ENCODE results near the gene ASB15.

Gene ASB15

DNA sequence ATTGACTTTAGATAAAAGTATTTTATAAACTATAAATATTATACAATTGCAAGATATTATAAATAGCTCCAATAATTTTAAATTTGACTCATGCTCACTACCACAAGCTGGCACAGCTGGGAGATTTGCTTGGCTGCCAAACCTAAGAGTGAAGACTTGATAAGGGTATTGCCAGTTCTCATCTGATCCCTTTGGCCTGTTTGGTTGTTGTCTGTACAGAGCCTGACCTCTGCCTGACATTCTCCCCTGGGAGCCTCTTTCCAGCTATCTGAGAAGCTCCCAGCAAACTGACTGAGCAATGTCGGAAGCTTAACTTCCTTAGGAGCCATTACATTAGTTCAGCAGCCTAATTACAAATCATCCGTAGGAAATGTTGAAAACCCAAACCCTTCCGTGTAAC, 43.9 kb downstream of the ASB15 start:
- H3K27me3 ChIP-seq (ENCODE audit: insufficient read depth, low read length, poor library complexity, severe bottlenecking): no peaks in the 10 kb centered on the region
- H3K79me2 ChIP-seq (ENCODE audit: insufficient read depth, low read length): no peaks in the 10 kb centered on the region
- H2AFZ ChIP-seq (ENCODE audit: low read length): no peak overlapping the region
- H3F3A ChIP-seq (ENCODE audit: low read depth): no peaks in the 10 kb centered on the region
- no peaks in the 10 kb centered on the region for H3K4me1 ChIP-seq (ENCODE audit: insufficient read depth, low read length, poor library complexity, severe bottlenecking)
- no peaks in the 10 kb centered on the region for H4K20me1 ChIP-seq (ENCODE audit: insufficient read depth, low read length, poor library complexity, severe bottlenecking)
- H3K4me2 ChIP-seq (ENCODE audit: low read depth, low read length, poor library complexity, severe bottlenecking): no peak overlapping the region
- H3K36me3 ChIP-seq (ENCODE audit: insufficient read depth, low read length): no peaks in the 10 kb centered on the region
- no peak overlapping the region for H3K9ac ChIP-seq (ENCODE audit: low read depth, low read length, poor library complexity, severe bottlenecking)
- no peaks in the 10 kb centered on the region for H3K9me3 ChIP-seq (ENCODE audit: insufficient read depth, low read depth, low read length)
- TF ChIP-seq EZH2phosphoT487 (IDR thresholded peaks at IDR 0.05; ENCODE audit: borderline replicate concordance): no peak
- TF ChIP-seq, protein P1, sequence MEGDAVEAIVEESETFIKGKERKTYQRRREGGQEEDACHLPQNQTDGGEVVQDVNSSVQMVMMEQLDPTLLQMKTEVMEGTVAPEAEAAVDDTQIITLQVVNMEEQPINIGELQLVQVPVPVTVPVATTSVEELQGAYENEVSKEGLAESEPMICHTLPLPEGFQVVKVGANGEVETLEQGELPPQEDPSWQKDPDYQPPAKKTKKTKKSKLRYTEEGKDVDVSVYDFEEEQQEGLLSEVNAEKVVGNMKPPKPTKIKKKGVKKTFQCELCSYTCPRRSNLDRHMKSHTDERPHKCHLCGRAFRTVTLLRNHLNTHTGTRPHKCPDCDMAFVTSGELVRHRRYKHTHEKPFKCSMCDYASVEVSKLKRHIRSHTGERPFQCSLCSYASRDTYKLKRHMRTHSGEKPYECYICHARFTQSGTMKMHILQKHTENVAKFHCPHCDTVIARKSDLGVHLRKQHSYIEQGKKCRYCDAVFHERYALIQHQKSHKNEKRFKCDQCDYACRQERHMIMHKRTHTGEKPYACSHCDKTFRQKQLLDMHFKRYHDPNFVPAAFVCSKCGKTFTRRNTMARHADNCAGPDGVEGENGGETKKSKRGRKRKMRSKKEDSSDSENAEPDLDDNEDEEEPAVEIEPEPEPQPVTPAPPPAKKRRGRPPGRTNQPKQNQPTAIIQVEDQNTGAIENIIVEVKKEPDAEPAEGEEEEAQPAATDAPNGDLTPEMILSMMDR (conservative IDR thresholded peaks at IDR 0.05; ENCODE audit: low read length): no peak
- no peaks in the 10 kb centered on the region for H3K9me2 ChIP-seq (replicated peaks; ENCODE audit: low read depth, low read length)
- H3K4me3 ChIP-seq (ENCODE audit: low read length, poor library complexity, severe bottlenecking): no peak overlapping the region

DNA sequence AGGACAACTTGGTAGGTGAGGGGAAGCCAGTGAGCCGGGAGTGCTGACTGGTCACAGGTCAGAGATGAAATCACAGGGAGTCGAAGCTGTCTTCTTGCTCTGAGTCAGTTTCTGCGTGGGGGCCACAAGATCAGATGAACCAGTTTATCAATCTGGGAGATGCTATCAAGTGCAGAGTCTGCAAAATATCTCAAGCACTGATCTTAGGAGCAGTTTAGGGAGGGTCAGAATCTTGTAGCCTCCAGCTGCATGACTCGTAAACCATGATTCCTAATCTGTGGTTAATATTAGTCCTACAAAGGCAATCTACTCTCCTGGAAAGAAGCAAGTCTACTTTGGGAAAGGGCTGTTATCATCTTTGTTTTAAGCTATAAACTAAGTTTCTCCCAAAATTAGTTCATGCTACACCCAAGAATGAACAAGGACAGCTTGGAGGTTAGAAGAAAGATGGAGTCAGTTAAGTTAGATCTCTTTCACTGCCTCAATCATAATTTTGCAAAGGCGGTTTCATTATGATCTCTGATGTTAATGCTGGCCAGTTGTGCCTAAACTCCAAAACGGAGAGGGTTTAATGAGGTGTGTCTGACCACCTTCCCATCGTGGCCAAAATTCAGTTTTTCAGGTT, 45.6 kb downstream of the ASB15 start:
- Histone ChIP-seq H3K27me3 (ENCODE audit: insufficient read depth, low read length, poor library complexity, severe bottlenecking) (no peaks in the 10 kb centered on the region), H2AFZ (ENCODE audit: low read length) (0 out of 2 replicates have a peak overlapping the region, but pooled peaks have one; percentile 21), H3K9me3 (ENCODE audit: insufficient read depth, low read depth, low read length) (no peaks in the 10 kb centered on the region), H3K4me1 (ENCODE audit: insufficient read depth, low read length, poor library complexity, severe bottlenecking) (no peaks in the 10 kb centered on the region), H3K9ac (ENCODE audit: low read depth, low read length, poor library complexity, severe bottlenecking) (no peak overlapping the region), H3F3A (ENCODE audit: low read depth) (no peaks in the 10 kb centered on the region), H3K4me3 (ENCODE audit: low read length, poor library complexity, severe bottlenecking) (no peak overlapping the region), H3K4me2 (ENCODE audit: low read depth, low read length, poor library complexity, severe bottlenecking) (no peak overlapping the region), H3K36me3 (ENCODE audit: insufficient read depth, low read length) (no peaks in the 10 kb centered on the region), H4K20me1 (ENCODE audit: insufficient read depth, low read length, poor library complexity, severe bottlenecking) (no peaks in the 10 kb centered on the region), H3K79me2 (ENCODE audit: insufficient read depth, low read length) (no peaks in the 10 kb centered on the region), H3K9me2 (replicated peaks; ENCODE audit: low read depth, low read length) (no peaks in the 10 kb centered on the region)
- TF ChIP-seq EZH2phosphoT487 (IDR thresholded peaks at IDR 0.05; ENCODE audit: borderline replicate concordance): no peak
- TF ChIP-seq, protein P1 (conservative IDR thresholded peaks at IDR 0.05; ENCODE audit: low read length): no peak

DNA sequence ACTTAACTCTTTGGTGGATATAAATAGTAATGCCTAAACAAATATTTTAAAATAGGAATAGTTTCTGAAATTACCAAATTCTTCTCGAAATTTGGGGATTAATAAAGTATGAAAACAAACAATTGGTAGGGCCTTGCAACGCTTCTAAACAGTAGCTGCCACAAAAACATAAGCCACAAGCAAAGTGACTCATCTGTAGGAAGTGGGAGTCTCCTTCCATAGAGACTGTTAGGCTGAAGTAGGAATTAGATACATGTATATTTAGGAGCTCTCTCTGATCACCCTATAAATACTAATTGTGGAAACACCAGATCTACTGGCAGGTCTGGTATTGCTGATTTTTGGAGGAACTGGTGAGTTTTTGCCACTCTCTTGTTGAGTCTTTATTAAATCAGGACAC, 48.3 kb downstream of the ASB15 start:
- Histone ChIP-seq H3K4me2 (ENCODE audit: low read depth, low read length, poor library complexity, severe bottlenecking) (no peak overlapping the region), H3K9ac (ENCODE audit: low read depth, low read length, poor library complexity, severe bottlenecking) (no peak overlapping the region), H3K9me3 (ENCODE audit: insufficient read depth, low read depth, low read length) (no peaks in the 10 kb centered on the region), H3F3A (ENCODE audit: low read depth) (no peaks in the 10 kb centered on the region), H2AFZ (ENCODE audit: low read length) (no peak overlapping the region), H3K4me3 (ENCODE audit: low read length, poor library complexity, severe bottlenecking) (no peak overlapping the region), H3K27me3 (ENCODE audit: insufficient read depth, low read length, poor library complexity, severe bottlenecking) (no peaks in the 10 kb centered on the region), H3K36me3 (ENCODE audit: insufficient read depth, low read length) (no peaks in the 10 kb centered on the region), H3K9me2 (replicated peaks; ENCODE audit: low read depth, low read length) (no peaks in the 10 kb centered on the region), H3K4me1 (ENCODE audit: insufficient read depth, low read length, poor library complexity, severe bottlenecking) (no peaks in the 10 kb centered on the region), H3K79me2 (ENCODE audit: insufficient read depth, low read length) (no peaks in the 10 kb centered on the region), H4K20me1 (ENCODE audit: insufficient read depth, low read length, poor library complexity, severe bottlenecking) (no peaks in the 10 kb centered on the region)
- TF ChIP-seq, protein P1 (conservative IDR thresholded peaks at IDR 0.05; ENCODE audit: low read length): no peak
- no peak for TF ChIP-seq EZH2phosphoT487 (IDR thresholded peaks at IDR 0.05; ENCODE audit: borderline replicate concordance)
